OCI-LY1 (cell line): Measurements from ENCODE around the gene C2orf49.

Experiments
- H2AFZ ChIP-seq: fragments of 200-600 bp; sonication (generic), shearing (Covaris generic); 2 replicates; pipeline ENCODE4 v1.6.0; 2014; ENCODE audit warnings: antibody characterized with exemption, mild to moderate bottlenecking, low read length
- H3F3A ChIP-seq: fragments of 200-600 bp; sonication (generic), shearing (Covaris generic); 2 replicates; pipeline ENCODE4 v1.6.0; 2014; ENCODE audit warnings: mild to moderate bottlenecking, antibody characterized with exemption, low read length, moderate library complexity; ENCODE audit not compliant: insufficient read depth
- H3K27ac ChIP-seq: fragments of 200-600 bp; sonication (generic); 2 replicates; pipeline ENCODE4 v1.5.1; 2014; ENCODE audit warnings: low read length, mixed run types, mild to moderate bottlenecking, low read depth; ENCODE audit not compliant: poor library complexity, severe bottlenecking
- H3K27me3 ChIP-seq: fragments of 200-600 bp; sonication (generic); 2 replicates; pipeline ENCODE4 v1.6.0; 2014; ENCODE audit warnings: antibody characterized with exemption, mild to moderate bottlenecking, low read length, moderate library complexity; ENCODE audit not compliant: insufficient read depth
- H3K36me3 ChIP-seq: fragments of 200-600 bp; sonication (generic); 2 replicates; pipeline ENCODE4 v1.6.1; 2014; ENCODE audit warnings: mild to moderate bottlenecking, antibody characterized with exemption, low read length, moderate library complexity, mixed read lengths; ENCODE audit not compliant: insufficient read depth
- H3K4me1 ChIP-seq: fragments of 200-600 bp; sonication (generic); 2 replicates; pipeline ENCODE4 v1.5.1; 2014; ENCODE audit warnings: mild to moderate bottlenecking, low read length, moderate library complexity; ENCODE audit not compliant: insufficient read depth, severe bottlenecking
- H3K4me2 ChIP-seq: fragments of 200-600 bp; sonication (generic), shearing (Covaris generic); 2 replicates; pipeline ENCODE4 v1.6.1; 2014; ENCODE audit warnings: low read length
- H3K4me3 ChIP-seq: fragments of 200-600 bp; sonication (generic); 2 replicates; pipeline ENCODE4 v1.5.1; 2014; ENCODE audit warnings: low read length, low read depth, mild to moderate bottlenecking, mixed read lengths; ENCODE audit not compliant: poor library complexity, severe bottlenecking
- H3K79me2 ChIP-seq: fragments of 200-600 bp; shearing (Covaris generic); 2 replicates; pipeline ENCODE4 v1.6.1; 2016; ENCODE audit warnings: mixed run types, low read length, mixed read lengths; ENCODE audit not compliant: insufficient read depth
- H3K9ac ChIP-seq: fragments of 200-600 bp; sonication (generic), shearing (Covaris generic); 2 replicates; pipeline ENCODE4 v1.6.1; 2014; ENCODE audit warnings: mild to moderate bottlenecking, low read length, mixed read lengths
- H3K9me2 ChIP-seq: fragments of 200-600 bp; sonication (generic), shearing (Covaris generic); 2 replicates; pipeline ENCODE4 v1.6.1; 2014; ENCODE audit warnings: low read depth, mild to moderate bottlenecking, low read length, mixed read lengths
- H3K9me3 ChIP-seq: fragments of 200-600 bp; shearing (Covaris generic); 2 replicates; pipeline ENCODE4 v1.6.1; 2014; ENCODE audit warnings: low read length, mixed read lengths
- H4K20me1 ChIP-seq: fragments of 200-600 bp; sonication (generic), shearing (Covaris generic); 2 replicates; pipeline ENCODE4 v1.6.0; 2016; ENCODE audit warnings: mild to moderate bottlenecking, low read length; ENCODE audit not compliant: insufficient read depth
- CTCF ChIP-seq: fragments of 200-600 bp; sonication (generic), shearing (Covaris generic); IDR thresholded peaks from 2 replicates; pipeline ENCODE4 v1.5.1; 2017; ENCODE audit warnings: mild to moderate bottlenecking, antibody characterized with exemption, low read length, moderate library complexity, mixed read lengths
- EZH2 ChIP-seq: fragments of 200-600 bp; sonication (generic), shearing (Covaris generic); IDR thresholded peaks from 2 replicates; pipeline ENCODE4 v1.8.0; 2017; ENCODE audit warnings: borderline replicate concordance, mixed run types, mild to moderate bottlenecking, antibody characterized with exemption, low read length, moderate library complexity, mixed read lengths

The C2orf49 gene

DNA sequence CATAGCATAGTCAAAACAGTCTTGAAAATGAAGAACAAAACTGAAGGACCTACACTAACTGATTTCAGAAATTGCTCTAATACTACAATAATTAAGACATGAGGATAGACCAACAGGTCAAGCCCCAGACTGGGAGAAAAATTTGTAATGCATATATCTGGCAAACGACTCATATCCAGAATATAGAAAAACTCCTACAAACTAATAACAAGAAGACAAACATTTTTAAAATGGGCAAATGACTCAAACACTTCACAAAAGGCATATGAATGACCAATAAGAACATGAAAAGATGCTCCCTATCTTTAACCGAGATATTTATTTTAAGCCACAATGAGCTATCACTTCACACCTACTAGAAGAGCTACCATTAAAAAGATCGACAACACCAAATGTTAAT, 22.0 kb upstream of the C2orf49 start:
- Histone ChIP-seq H4K20me1 (no peaks in the 10 kb centered on the region), H3F3A (no peaks in the 10 kb centered on the region), H3K9me3 (no peaks in the 10 kb centered on the region), H3K4me1 (peaks cover 5% of the 10 kb centered on the region), H3K27ac (no peak overlapping the region), H3K79me2 (peaks cover 78% of the 10 kb centered on the region), H3K36me3 (peaks cover 9% of the 10 kb centered on the region), H3K4me2 (no peak overlapping the region), H3K27me3 (no peaks in the 10 kb centered on the region), H3K9me2 (no peaks in the 10 kb centered on the region), H3K9ac (no peak overlapping the region), H3K4me3 (no peak overlapping the region), H2AFZ (no peak overlapping the region)
- TF ChIP-seq CTCF (no peak), EZH2 (no peak)

GRCh38 chr2:105317937-105318336, 19.4 kb upstream of the C2orf49 start:
- Histone ChIP-seq H3K9ac (no peak overlapping the region), H3K79me2 (peaks cover 86% of the 10 kb centered on the region), H3K4me1 (peaks cover 5% of the 10 kb centered on the region), H3K9me2 (no peaks in the 10 kb centered on the region), H3K27me3 (no peaks in the 10 kb centered on the region), H3K4me3 (no peak overlapping the region), H3K27ac (no peak overlapping the region), H3K4me2 (no peak overlapping the region), H3K9me3 (no peaks in the 10 kb centered on the region), H2AFZ (no peak overlapping the region), H3F3A (no peaks in the 10 kb centered on the region), H3K36me3 (peaks cover 15% of the 10 kb centered on the region), H4K20me1 (no peaks in the 10 kb centered on the region)
- TF ChIP-seq CTCF (no peak), EZH2 (no peak)

GRCh38 chr2:105320651-105321215, 16.6 kb upstream of the C2orf49 start:
- Histone ChIP-seq H3K36me3 (peaks cover 37% of the 10 kb centered on the region), H3K4me3 (no peak overlapping the region), H3K27ac (no peak overlapping the region), H2AFZ (no peak overlapping the region), H3K27me3 (no peaks in the 10 kb centered on the region), H3F3A (no peaks in the 10 kb centered on the region), H3K9me2 (no peaks in the 10 kb centered on the region), H3K4me2 (no peak overlapping the region), H3K9me3 (no peaks in the 10 kb centered on the region), H3K4me1 (peaks cover 13% of the 10 kb centered on the region), H4K20me1 (no peaks in the 10 kb centered on the region), H3K79me2 (peaks cover 89% of the 10 kb centered on the region), H3K9ac (no peak overlapping the region)
- TF ChIP-seq EZH2, result no peak

- H3K9me3 ChIP-seq, result no peaks in the 10 kb centered on the region
- no peak overlapping the region for H3K4me2 ChIP-seq
- no peaks in the 10 kb centered on the region for H3K9me2 ChIP-seq
- H3F3A ChIP-seq, result no peaks in the 10 kb centered on the region
- no peak overlapping the region for H3K4me3 ChIP-seq
- peaks cover 91% of the 10 kb centered on the region for H3K79me2 ChIP-seq
- H3K36me3 ChIP-seq, result peaks cover 37% of the 10 kb centered on the region
- H3K27me3 ChIP-seq, result no peaks in the 10 kb centered on the region
- H2AFZ ChIP-seq, result no peak overlapping the region
- no peak overlapping the region for H3K9ac ChIP-seq
- no peak overlapping the region for H3K27ac ChIP-seq
- no peaks in the 10 kb centered on the region for H4K20me1 ChIP-seq
- TF ChIP-seq CTCF, result no peak
- no peak for TF ChIP-seq EZH2
- H3K4me1 ChIP-seq, result peaks cover 13% of the 10 kb centered on the region
Observed at GRCh38 chr2:105321875-105322646, 15.3 kb upstream of the C2orf49 start.
